ENCODE results near the gene FAM111A.

The FAM111A gene

GRCh38 chr11:59138643-59139042, 4.0 kb upstream of the FAM111A start:
- no peak for DNase-seq
- intact Hi-C loops (cut with DNase I) = no loop called here

- intact Hi-C loops (cut with DNase I) = no loop called here
- DNase-seq = no peak
These were observed 1.5 kb upstream of the FAM111A start for GRCh38 chr11:59141191-59141590.

GRCh38 chr11:59141673-59142460, 789 bp upstream of the FAM111A start:
- no peak for DNase-seq
- intact Hi-C loops (cut with DNase I) = no loop called here

GRCh38 chr11:59144096-59144495, 1.4 kb downstream of the FAM111A start:
- DNase-seq = no peak

GRCh38 chr11:59144579-59145345, 2.1 kb downstream of the FAM111A start:
- peak; percentile 27 to 79 (median 56) for DNase-seq
- intact Hi-C loops (cut with DNase I) = no loop called here

More at GRCh38 chr11:59144096-59144495, 1.4 kb downstream of the FAM111A start:
- intact Hi-C loops (cut with DNase I) = no loop called here

- intact Hi-C loops (cut with DNase I) = no loop called here
- no peak for DNase-seq
These were observed 2.9 kb downstream of the FAM111A start for GRCh38 chr11:59145534-59145933.

- intact Hi-C loops (cut with DNase I) = no loop called here
- DNase-seq = no peak
These were observed 9.1 kb downstream of the FAM111A start for GRCh38 chr11:59151761-59152160.

- DNase-seq = no peak
- intact Hi-C loops (cut with DNase I) = no loop called here
These were observed 9.8 kb downstream of the FAM111A start for GRCh38 chr11:59152312-59152951.

- intact Hi-C loops (cut with DNase I) = no loop called here
- DNase-seq = no peak
These were observed 12.0 kb downstream of the FAM111A start for GRCh38 chr11:59154610-59155009.

GRCh38 chr11:59157433-59157832, 14.8 kb downstream of the FAM111A start:
- DNase-seq = no peak
- intact Hi-C loops (cut with DNase I) = no loop called here

- intact Hi-C loops (cut with DNase I) = no loop called here
- peak in 36 of 42 donors; percentile 23 to 86 (median 62) for DNase-seq
These were observed 15.8 kb downstream of the FAM111A start for GRCh38 chr11:59158206-59159068.

GRCh38 chr11:59164028-59164427, 21.4 kb downstream of the FAM111A start:
- no peak for DNase-seq
- intact Hi-C loops (cut with DNase I) = no loop called here

GRCh38 chr11:59171508-59172322, 29.1 kb downstream of the FAM111A start, which contains the start of gene DTX4:
Gene DTX4 (plus strand): TSS chr11:59172132. CDS start chr11:59172596, 464 bp downstream.
- intact Hi-C loops (cut with DNase I) = loop anchor here (2.0 to 5.0 kb wide), 2 partner anchors 37 to 111 kb away; no protein-coding TSS in a partner anchor
- DNase-seq = peak; percentile 91 to 98 (median 95)

GRCh38 chr11:59172345-59173079, 29.9 kb downstream of the FAM111A start:
- intact Hi-C loops (cut with DNase I) = loop anchor here (5.0 kb wide), 1 partner anchor 110 kb away; no protein-coding TSS in a partner anchor

GRCh38 chr11:59173080-59173963, 30.7 kb downstream of the FAM111A start:
- intact Hi-C loops (cut with DNase I) = loop anchor here (5.0 kb wide), 1 partner anchor 109 kb away; no protein-coding TSS in a partner anchor
- DNase-seq = peak in 39 of 42 donors; percentile 24 to 81 (median 56)

More at GRCh38 chr11:59172345-59173079, 29.9 kb downstream of the FAM111A start:
- peak in 24 of 42 donors; percentile 21 to 78 (median 44) for DNase-seq
